NCI-H1048 (cell line): ENCODE results near the gene HHIP.
"Not testable (repeated sequence)": the region's sequence is repeated elsewhere in the genome, so short reads cannot be mapped to it uniquely, and the experiment has no call there.

Source experiments
- DNase-seq: peaks from one replicate; lab custom pipeline; 2025; lab: John Stamatoyannopoulos, UW

The HHIP gene

DNA sequence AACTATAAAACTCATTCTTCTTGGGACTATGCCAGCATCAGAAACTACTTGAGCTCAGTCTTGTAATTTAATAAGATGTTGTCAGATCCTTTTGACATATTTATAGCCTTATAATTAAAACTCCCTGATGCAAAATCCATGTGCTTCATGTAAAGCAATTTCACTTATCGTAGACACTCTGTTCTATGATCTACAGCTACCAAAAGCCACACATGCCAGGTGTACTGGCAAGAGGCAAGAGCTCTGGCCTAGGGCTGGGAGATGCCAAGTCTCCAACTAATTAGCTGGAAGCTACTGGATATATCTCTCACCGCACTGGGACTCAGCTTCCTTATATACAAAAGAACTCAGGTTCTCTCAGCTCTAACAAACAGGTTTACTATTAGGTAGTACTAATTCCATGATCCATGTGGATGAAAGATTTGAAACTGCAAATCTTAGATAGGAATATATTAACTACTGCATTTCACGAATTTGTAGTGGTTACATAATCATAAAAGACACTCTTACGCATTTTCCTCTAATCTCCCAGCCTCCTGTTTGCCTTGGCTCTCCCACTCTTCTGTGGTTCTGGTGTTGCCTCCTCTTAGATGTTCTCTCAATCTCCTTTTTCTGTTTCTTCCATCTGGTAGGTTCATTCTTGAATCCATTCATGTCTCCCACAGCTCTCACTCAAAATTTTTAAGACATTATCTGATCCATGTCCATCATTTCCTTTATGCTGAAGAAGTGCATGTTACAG, 103.0 kb downstream of the HHIP start:
- DNase-seq, result no peak

DNA sequence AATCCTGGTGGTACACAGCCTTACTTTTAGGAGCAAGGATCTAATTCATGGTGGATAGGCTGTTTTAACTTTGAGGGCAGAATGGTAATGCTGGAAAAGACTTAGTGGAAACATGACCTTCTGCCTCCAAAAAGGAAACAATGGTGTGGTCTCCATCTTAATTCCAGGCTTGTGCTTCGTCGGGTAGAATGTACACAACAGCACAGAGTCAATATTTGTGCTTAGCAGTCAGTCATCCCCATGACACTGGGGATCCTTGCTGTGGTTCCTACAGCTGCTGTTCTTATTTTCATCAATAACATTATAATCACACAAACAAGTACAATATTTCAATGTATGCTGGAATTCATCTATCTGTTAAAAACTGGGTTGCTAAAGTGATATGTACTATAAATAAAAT, 104.4 kb downstream of the HHIP start:
- no peak for DNase-seq

DNA sequence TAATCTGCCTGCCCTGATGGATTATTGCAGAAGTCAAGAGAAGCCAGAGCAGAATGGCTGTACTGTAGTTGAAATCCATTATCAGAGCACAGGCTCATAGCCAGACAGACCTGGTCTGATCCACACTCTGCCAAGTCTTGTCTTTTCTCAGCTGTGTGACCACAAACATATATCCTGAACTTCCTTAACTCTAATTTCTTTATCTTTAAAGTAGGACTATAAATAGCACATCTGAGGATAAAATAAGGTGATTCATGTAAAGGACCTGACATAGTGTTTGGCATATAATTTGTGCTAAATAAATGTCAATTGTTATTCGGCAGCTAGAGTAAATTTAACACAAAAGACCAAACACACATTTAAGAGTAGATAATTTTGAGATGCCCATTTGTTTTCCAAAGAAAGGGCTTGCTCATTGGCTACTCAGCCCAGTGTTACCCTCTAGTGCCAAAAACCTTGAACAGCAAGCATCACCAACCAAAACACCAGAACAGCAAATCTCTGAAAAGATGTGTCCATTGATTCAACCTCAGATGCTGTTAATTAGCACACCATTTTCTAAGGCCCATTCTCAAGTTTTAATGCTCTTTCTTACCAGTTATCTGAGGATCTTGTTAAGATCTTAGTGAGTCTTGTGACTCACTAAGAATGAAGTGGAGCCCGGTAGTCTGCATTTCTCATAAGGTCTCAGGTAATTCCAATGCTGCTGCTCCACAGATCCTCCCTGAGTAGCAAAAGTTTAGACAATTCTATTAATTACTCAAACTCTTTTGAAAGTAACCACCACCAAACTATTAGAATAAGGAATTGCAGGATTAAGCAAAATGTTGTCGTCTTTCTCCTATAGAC, 108.8 kb downstream of the HHIP start:
- DNase-seq, result no peak

DNA sequence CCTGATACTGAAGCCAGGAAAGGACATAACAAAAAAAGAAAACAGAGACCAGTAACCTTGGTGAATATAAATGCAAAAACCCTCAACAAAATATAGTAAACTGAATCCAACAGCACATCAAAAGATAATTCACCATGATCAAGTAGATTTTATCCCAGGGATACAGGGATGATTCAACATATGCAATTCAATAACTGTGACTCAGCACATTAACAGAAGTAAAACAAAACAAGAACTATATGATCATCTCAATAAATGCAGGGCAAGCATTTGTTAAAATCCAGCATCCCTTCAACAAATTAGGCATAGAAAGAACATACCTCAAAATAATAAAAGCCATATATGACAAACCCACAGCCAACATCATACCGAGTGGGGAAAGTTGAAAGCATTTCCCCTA, 112.0 kb downstream of the HHIP start:
- DNase-seq, result no peak

DNA sequence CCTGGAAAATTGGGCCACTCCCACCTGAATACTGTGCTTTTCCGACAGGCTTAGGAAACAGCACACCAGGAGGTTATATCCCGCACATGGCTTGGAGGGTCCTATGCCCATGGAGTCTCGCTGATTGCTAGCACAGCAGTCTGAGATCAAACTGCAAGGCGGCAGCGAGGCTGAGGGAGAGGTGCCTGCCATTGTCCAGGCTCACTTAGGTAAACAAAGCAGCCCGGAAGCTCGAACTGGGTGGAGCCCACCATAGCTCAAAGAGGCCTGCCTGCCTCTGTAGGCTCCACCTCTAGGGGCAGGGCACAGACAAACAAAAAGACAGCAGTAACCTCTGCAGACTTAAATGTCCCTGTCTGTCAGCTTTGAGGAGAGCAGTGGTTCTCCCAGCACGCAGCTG, 122.9 kb downstream of the HHIP start:
- not testable (repeated sequence) for DNase-seq

DNA sequence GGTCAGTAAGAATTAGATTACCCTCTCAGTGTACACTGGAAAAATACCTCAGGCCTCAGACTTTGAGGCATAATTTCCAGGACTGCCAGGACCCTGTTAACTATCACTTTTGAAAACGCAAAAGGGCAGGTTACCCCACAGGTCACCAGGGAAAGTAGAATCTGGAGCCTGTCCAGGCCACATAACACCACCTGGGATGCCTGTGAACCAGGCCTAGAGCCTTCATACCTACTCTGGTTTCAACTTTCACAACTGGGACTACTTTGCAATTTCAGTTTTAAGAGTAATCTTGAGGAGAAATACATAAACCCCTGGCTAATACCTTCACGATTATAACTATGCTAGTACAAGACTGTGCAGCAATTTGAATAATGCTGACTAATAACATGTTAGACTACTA, 132.4 kb downstream of the HHIP start:
- no peak for DNase-seq

DNA sequence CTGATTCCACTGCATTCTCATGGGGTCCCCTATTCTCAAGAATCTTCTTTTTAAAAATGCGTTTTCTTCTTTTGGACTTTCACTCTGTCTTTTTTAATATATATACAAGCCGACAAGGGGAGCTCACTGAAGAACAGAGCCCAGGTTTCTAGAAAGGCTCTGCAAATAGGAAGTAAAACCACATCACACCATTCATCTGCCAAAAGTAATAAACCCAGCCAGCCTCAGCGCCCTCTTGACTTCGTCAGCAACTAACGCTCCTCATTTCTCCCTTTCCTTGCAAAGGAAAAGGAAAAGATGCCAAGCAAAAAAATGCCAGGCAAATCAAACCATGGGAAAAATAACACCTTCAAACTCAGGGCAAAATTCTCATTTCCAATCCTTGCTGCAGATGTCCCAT, 136.4 kb downstream of the HHIP start:
- no peak for DNase-seq

DNA sequence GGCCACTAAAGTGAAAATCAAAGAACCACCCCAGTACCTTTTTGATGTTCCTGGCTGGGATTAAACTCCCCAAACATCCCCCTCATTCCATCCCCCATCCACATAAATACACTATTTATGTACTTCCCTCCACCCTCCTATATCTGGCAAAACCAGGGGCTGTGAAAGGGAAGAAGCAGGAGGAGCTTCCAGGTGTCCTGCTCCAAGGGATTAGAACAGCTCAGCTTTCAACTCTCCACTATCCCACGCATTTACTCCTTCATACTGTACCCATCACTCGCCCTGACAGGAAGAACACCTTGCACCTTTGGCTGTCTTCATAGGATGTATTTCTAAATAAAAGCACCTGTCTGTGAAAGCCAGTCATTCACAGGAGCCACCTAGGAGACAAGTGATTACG, 140.0 kb downstream of the HHIP start:
- DNase-seq, result no peak

DNA sequence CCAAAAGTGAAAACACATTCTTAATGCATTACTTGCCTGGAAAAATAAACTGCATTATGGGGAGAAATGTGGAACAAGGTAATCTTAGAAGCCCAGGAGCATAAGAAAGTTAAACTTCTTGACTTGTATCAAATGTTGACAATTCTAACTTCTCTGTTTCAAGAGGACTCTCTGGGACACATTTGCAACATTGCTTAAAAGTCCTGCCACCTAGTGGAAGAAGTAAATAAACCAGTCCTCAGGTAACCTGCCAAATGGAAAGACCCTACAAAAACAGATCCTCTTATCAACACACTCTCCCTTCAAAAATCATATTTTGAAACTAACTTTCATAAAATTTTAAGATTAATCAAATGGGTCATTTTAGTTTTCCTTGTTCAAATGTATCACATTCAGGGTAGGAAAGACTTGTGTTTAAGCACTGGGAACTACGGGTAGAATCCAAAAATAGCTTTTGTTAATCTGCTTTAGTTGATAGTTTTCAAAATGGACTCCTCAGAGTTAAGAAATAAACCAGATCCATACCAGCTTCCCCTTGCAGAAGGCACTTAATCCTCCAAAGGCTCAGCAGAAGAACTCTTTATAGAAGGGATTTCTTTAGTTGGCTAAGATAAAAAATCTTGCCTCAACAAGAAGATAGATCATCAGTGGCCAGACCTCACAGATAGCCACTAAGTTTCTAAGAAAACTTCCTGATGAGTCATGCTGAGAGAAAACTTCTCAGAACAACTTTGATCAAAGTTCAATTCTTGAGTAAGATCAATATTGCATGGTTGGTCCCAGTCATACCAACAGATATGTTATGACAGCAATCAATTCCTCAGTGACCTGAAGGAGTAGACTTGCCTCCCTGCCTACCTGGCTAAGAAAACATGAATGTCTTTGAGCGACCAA, 141.7 kb downstream of the HHIP start:
- no peak for DNase-seq

DNA sequence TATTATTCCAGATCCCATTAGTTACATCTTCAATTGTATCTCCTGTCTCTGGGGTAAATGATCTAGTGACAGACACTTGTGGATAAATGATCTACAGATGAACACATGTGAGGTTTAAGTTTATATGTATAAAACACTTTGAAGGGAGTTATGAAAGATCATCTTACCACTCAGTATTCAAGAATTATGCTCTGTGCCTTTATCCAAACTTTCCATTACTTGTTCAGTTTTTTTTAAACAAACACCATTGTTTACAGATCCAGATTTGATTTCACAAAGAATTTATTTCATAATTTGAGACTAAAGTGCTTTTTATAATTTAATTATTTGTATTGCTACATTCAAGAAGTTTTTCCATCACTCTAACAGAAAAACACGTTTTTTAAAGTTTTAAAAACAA, 142.5 kb downstream of the HHIP start:
- no peak for DNase-seq

DNA sequence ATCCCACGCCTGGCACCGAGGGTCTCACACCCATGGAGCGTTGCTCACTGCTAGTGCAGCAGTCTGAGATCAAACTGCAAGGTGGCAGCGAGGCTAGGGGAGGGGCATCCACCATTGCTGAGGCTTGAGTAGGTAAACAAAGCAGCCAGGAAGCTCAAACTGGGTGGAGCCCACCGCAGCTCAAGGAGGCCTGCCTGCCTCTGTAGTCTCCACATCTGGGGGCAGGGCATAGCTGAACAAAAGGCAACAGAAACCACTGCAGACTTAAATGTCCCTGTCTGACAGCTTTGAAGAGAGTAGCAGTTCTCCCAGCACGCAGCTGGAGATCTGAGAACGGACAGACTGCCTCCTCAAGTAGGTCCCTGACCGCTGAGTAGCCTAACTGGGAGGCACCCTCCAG, 146.0 kb downstream of the HHIP start:
- not testable (repeated sequence) for DNase-seq
